ENCODE data around the gene UNC13C. TPM values are rescaled to one million over a fixed set of nuclear protein-coding genes. Genes with fewer than 3 reads are reported as not detected.

The UNC13C gene
- total RNA-seq, 6 experiments from 2014 or later, result not detected

DNA sequence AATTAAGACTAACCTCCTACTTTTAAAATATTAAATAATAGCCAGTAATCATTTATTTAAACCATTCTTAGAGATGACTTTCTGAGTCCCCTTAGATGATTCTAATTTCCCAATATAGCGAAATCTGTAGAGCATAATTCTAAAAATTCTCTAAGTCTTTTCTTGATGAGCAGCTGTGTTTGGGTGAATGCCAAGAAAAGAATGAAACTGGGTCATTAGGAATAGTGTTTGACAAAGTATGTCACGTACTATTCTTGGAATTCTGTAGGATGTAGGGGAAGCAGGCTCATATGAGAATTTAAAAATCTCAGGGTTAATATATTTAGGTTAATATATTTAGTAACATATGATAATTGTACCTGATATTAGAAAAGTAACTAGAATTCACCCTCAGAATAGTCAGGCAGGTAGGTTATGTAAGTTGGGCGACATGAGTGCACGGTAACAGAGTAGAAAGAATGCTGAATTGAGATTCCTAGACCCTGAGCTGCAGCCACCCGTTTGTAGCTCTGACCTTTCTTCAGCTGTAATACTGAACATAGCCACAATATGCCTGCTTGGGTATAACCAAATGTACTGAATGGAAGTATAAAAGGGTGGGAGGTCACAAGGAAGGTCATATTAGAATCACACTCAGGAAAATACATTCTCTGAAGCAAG is 524.3 kb downstream of the UNC13C start:
- Mint-ChIP-seq H3K27ac (no peak overlapping the region), H3K4me1 (ENCODE audit: low read depth) (no peaks in the 10 kb centered on the region), H3K9me3 (peaks cover 35% of the 10 kb centered on the region), H3K27me3 (ENCODE audit: insufficient read depth) (peaks cover 1% of the 10 kb centered on the region; the same call in 1 of the 2 replicates), H3K4me3 (no peak overlapping the region), H3K36me3 (ENCODE audit: low read depth) (no peaks in the 10 kb centered on the region)
- DNase-seq, result no peak
- TF ChIP-seq, protein P1, sequence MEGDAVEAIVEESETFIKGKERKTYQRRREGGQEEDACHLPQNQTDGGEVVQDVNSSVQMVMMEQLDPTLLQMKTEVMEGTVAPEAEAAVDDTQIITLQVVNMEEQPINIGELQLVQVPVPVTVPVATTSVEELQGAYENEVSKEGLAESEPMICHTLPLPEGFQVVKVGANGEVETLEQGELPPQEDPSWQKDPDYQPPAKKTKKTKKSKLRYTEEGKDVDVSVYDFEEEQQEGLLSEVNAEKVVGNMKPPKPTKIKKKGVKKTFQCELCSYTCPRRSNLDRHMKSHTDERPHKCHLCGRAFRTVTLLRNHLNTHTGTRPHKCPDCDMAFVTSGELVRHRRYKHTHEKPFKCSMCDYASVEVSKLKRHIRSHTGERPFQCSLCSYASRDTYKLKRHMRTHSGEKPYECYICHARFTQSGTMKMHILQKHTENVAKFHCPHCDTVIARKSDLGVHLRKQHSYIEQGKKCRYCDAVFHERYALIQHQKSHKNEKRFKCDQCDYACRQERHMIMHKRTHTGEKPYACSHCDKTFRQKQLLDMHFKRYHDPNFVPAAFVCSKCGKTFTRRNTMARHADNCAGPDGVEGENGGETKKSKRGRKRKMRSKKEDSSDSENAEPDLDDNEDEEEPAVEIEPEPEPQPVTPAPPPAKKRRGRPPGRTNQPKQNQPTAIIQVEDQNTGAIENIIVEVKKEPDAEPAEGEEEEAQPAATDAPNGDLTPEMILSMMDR (IDR thresholded peaks at IDR 0.05), result no peak

DNA sequence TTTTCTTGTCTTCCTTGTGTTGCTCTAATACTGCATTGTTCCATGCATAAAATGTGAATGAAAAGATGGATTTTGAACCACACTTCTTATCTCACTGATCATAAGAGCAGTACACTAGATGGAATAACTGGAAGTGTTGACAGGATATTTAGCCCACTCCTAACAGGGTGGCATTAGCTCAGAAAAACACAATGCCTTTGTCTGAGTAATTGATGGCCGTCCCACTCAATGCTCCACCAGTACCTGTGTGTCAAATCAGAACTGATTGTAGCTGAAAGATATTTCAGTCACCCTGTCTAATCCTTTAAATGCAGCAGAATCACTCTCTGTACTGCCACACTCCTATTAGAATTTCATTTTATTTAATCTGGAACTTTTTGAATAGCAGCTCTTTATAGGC is 526.5 kb downstream of the UNC13C start:
- TF ChIP-seq, protein P1 (IDR thresholded peaks at IDR 0.05), result no peak
- no peak overlapping the region for H3K4me3 Mint-ChIP-seq
- no peak overlapping the region for H3K27ac Mint-ChIP-seq
- no peaks in the 10 kb centered on the region; the same call in 1 of the 2 replicates for H3K27me3 Mint-ChIP-seq (ENCODE audit: insufficient read depth)
- H3K9me3 Mint-ChIP-seq, result peaks cover 27% of the 10 kb centered on the region
- H3K36me3 Mint-ChIP-seq (ENCODE audit: low read depth), result no peaks in the 10 kb centered on the region
- H3K4me1 Mint-ChIP-seq (ENCODE audit: low read depth), result no peaks in the 10 kb centered on the region
- DNase-seq, result no peak

DNA sequence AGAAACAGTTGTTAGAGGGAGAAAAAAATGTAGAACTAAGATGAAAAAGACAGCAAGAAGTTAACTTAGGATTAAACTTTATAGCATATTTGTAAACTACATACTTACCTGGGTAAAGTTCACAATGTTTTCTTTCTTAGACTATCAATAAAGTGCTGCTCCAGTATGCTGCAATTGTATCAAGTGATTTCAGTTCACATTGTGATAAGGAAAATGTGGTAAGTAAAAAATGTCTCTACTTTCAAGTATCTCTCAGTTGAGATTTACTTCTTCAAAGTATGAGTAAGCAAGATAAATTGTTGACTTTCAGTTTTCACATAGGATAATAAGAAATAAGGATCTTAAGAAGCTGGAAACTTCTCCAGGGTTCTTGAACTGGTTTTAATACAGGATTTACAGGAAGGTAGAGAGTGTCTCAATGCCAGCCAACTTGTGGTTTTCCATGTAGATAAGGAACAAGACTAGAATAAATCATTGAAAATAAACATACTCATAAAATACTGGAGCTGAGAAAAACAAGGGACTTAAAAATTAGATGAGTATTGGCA is 528.8 kb downstream of the UNC13C start:
- H3K36me3 Mint-ChIP-seq (ENCODE audit: low read depth), result no peaks in the 10 kb centered on the region; the same call in 1 of the 2 replicates
- H3K4me1 Mint-ChIP-seq (ENCODE audit: low read depth), result no peaks in the 10 kb centered on the region
- TF ChIP-seq, protein P1 (IDR thresholded peaks at IDR 0.05), result no peak
- peaks cover 21% of the 10 kb centered on the region for H3K9me3 Mint-ChIP-seq
- H3K4me3 Mint-ChIP-seq, result no peak overlapping the region
- H3K27ac Mint-ChIP-seq, result no peak overlapping the region
- H3K27me3 Mint-ChIP-seq (ENCODE audit: insufficient read depth), result no peaks in the 10 kb centered on the region
- DNase-seq, result no peak

DNA sequence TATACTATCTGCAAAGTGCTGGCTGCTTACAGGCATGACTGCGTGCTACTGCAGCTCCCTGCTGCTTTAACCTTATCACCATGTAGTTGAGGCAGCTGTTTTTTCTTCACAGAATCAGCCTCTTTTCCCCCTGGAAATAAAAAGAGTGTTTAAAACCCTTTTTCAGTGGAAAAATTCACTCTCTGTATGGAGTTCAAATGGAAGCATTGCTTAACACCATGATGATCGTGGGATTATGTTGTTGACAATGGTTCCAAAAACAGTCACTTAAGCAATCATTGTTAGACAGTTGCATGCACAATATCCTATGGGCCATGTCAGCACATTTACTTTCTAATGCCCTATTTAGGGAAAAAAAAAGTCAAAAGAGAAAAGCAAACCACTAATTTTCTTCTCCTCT is 536.4 kb downstream of the UNC13C start:
- TF ChIP-seq, protein P1 (IDR thresholded peaks at IDR 0.05), result no peak
- H3K4me3 Mint-ChIP-seq, result no peak overlapping the region
- H3K9me3 Mint-ChIP-seq, result peaks cover 37% of the 10 kb centered on the region
- H3K27me3 Mint-ChIP-seq (ENCODE audit: insufficient read depth), result no peaks in the 10 kb centered on the region
- no peaks in the 10 kb centered on the region; the same call in 1 of the 2 replicates for H3K36me3 Mint-ChIP-seq (ENCODE audit: low read depth)
- no peaks in the 10 kb centered on the region for H3K4me1 Mint-ChIP-seq (ENCODE audit: low read depth)
- H3K27ac Mint-ChIP-seq, result no peak overlapping the region
- DNase-seq, result no peak

DNA sequence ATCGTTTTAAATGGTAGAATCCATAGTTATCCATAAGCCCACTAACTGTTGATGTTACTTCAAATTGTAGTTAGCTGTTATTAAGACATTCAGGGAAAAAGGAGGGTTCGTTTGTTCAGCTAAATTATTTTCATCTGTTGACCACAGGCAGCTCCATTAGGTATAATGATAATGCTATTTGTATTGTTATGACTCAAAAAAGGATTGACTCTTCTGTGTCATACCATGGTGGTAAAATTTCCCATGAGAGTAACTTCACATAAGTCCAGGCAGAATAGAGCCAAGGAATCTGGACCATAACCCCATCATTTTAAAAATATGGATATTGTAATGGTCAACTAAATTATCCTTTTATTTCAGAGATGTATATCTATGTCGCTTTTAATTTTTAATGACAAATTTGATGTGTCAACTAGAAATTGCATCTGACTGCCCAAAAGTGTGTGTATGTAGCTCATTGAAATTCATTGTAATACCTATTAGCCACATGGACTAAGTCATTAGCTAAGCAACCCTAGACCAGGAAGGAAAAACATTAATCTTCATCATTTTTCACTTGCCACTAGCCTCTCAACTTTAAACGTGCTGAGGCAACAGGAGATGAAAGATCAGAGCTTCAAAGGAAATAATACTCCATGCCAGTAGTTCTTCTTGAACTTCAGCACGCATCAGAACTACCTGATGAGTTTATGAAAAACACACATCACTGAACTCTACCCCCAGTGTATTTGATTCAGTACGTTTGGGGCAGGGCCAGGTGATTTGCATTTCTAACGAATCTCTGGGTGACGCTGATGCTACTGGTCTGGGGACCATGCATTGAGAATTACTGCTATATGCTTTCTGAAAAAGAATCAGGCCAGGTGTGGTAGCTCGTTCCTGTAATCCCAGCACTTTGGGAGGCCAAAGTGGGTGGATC is 537.7 kb downstream of the UNC13C start:
- H3K4me3 Mint-ChIP-seq, result no peak overlapping the region
- no peak for DNase-seq
- H3K9me3 Mint-ChIP-seq, result peaks cover 38% of the 10 kb centered on the region
- TF ChIP-seq, protein P1 (IDR thresholded peaks at IDR 0.05), result no peak
- no peaks in the 10 kb centered on the region for H3K27me3 Mint-ChIP-seq (ENCODE audit: insufficient read depth)
- H3K4me1 Mint-ChIP-seq (ENCODE audit: low read depth), result no peaks in the 10 kb centered on the region
- H3K36me3 Mint-ChIP-seq (ENCODE audit: low read depth), result no peaks in the 10 kb centered on the region
- H3K27ac Mint-ChIP-seq, result no peak overlapping the region
